HCT116 (cell line): ENCODE measurements around the gene VSTM2L. TPM values are rescaled to one million over a fixed set of nuclear protein-coding genes. Genes with fewer than 3 reads are reported as not detected.

ENCODE experiments used
- ATAC-seq: fragments of 200-7000 bp; cut with Tn5 transposase; 2 replicates; pipeline ENCODE4 v1.9.1; 2020; ENCODE audit warnings: mild to moderate bottlenecking, moderate library complexity
- BruUV-seq: library from RNA; stranded (reverse); fragments of 400-500 nt; replicated peaks from 2 replicates; lab custom pipeline; 2021; lab: Mats Ljungman, UMichigan
- CTCF ChIA-PET: fragments of 300-600 bp; sonication (Branson Sonifier 250); formaldehyde crosslinking; loops from one replicate; lab custom pipeline; 2021; ENCODE audit warnings: antibody characterized with exemption; lab: Charles Lee
- POLR2A ChIA-PET: fragments of 300-600, 350-600 bp; sonication (Branson Sonifier 250); formaldehyde crosslinking; loops from one replicate; lab custom pipeline; 2021; ENCODE audit warnings: antibody characterized with exemption; lab: Charles Lee
- RAD21 ChIA-PET, 2 experiments: fragments of 300-600 bp; sonication (Branson Sonifier 250); formaldehyde crosslinking; loops; one replicate each; lab custom pipeline; 2023; ENCODE audit warnings: low total read pairs in 2 of 2; ENCODE audit not compliant: uncharacterized antibody in 2 of 2, unreplicated experiment in 2 of 2, low non-redundant PET in 1 of 2; lab: Charles Lee
- DNase-seq: peaks from one replicate; pipeline ENCODE4 v3.0.0-alpha.2; 2010; ENCODE audit warnings: low read depth, low spot score
- H2AFZ ChIP-seq: fragments of 200-600 bp; shearing (Covaris generic), sonication (generic); 2 replicates; pipeline ENCODE4 v1.6.1; 2017; ENCODE audit warnings: low read depth, mixed run types, mixed read lengths, antibody characterized with exemption, low read length; ENCODE audit not compliant: poor library complexity, severe bottlenecking
- H3K27ac ChIP-seq: 2 replicates; pipeline ENCODE4 v1.5.1; 2012; ENCODE audit warnings: low read depth, low read length
- H3K27me3 ChIP-seq: fragments of 200-600 bp; sonication (generic); 2 replicates; pipeline ENCODE4 v1.6.1; 2016; ENCODE audit warnings: mixed run types, low read length, mixed read lengths; ENCODE audit not compliant: insufficient read depth
- H3K36me3 ChIP-seq, 2 experiments: fragments of 200-500 bp in 1 of 2; fragments of 200-600 bp in 1 of 2; sonication (Bioruptor generic) in 1 of 2; sonication (generic) in 1 of 2; 2 replicates each; pipeline versions ENCODE4 v1.5.1 to v1.6.1; 2014 to 2016; ENCODE audit warnings: low read length in 2 of 2, inconsistent platforms in 1 of 2, mixed read lengths in 1 of 2, mixed run types in 1 of 2; ENCODE audit not compliant: insufficient read depth in 2 of 2, control insufficient read depth in 1 of 2
- H3K4me1 ChIP-seq, 2 experiments: fragments of 200-600 bp in 1 of 2; sonication (generic) in 1 of 2; 2 replicates each; pipeline versions ENCODE4 v1.5.1 to v1.6.1; 2012 to 2017; ENCODE audit warnings: low read length in 2 of 2, inconsistent platforms in 1 of 2, mild to moderate bottlenecking in 1 of 2, mixed read lengths in 1 of 2, mixed run types in 1 of 2, moderate library complexity in 1 of 2; ENCODE audit not compliant: insufficient read depth in 2 of 2, control insufficient read depth in 1 of 2
- H3K4me2 ChIP-seq: fragments of 200-600 bp; sonication (generic); 2 replicates; pipeline ENCODE4 v1.6.1; 2017; ENCODE audit warnings: mixed run types, low read length, mixed read lengths
- H3K4me3 ChIP-seq, 2 experiments: fragments of 200-600 bp in 1 of 2; sonication (generic) in 1 of 2; replicated peaks in 1 of 2; 2 replicates each; pipeline ENCODE4 v1.5.1; 2011 to 2016; ENCODE audit warnings: low read length in 2 of 2, control low read depth in 1 of 2, low read depth in 1 of 2, mild to moderate bottlenecking in 1 of 2, mixed read lengths in 1 of 2, mixed run types in 1 of 2
- H3K79me2 ChIP-seq: fragments of 200-600 bp; sonication (generic); 2 replicates; pipeline ENCODE4 v1.6.1; 2017; ENCODE audit warnings: mild to moderate bottlenecking, mixed run types, low read length, moderate library complexity, mixed read lengths; ENCODE audit not compliant: insufficient read depth
- H3K9ac ChIP-seq: fragments of 200-600 bp; sonication (generic); 2 replicates; pipeline ENCODE4 v1.6.1; 2016; ENCODE audit warnings: low read length, mixed read lengths
- H3K9me2 ChIP-seq: fragments of 200-600 bp; sonication (generic), shearing (Covaris generic); 2 replicates; pipeline ENCODE4 v1.6.1; 2017; ENCODE audit warnings: mixed run types, mild to moderate bottlenecking, moderate library complexity; ENCODE audit not compliant: insufficient read depth
- H3K9me3 ChIP-seq, 2 experiments: fragments of 200-500 bp in 1 of 2; fragments of 200-600 bp in 1 of 2; sonication (Bioruptor generic) in 1 of 2; sonication (generic) in 1 of 2; 2 replicates each; pipeline ENCODE4 v1.6.1; 2014 to 2017; ENCODE audit warnings: low read length in 2 of 2, mixed read lengths in 2 of 2, inconsistent platforms in 1 of 2, low read depth in 1 of 2, mild to moderate bottlenecking in 1 of 2, mixed run types in 1 of 2, moderate library complexity in 1 of 2; ENCODE audit not compliant: control insufficient read depth in 1 of 2, insufficient read depth in 1 of 2
- H4K20me1 ChIP-seq: fragments of 200-600 bp; sonication (generic), shearing (Covaris generic); 2 replicates; pipeline ENCODE4 v1.6.1; 2017; ENCODE audit warnings: mixed run types, mild to moderate bottlenecking, moderate library complexity; ENCODE audit not compliant: insufficient read depth
- CTCF ChIP-seq, 3 experiments: fragments of 200-600 bp in 1 of 3; sonication (generic) in 1 of 3; IDR thresholded peaks in 2 of 3; conservative IDR thresholded peaks in 1 of 3; 2 replicates each; pipeline ENCODE4 v1.5.1; 2012 to 2017; ENCODE audit warnings: low read depth in 2 of 3, low read length in 2 of 3, antibody characterized with exemption in 1 of 3, borderline replicate concordance in 1 of 3, control low read depth in 1 of 3, mild to moderate bottlenecking in 1 of 3, mixed read lengths in 1 of 3, mixed run types in 1 of 3, moderate library complexity in 1 of 3; ENCODE audit not compliant: insufficient read depth in 1 of 3
- EZH2 ChIP-seq: fragments of 200-600 bp; sonication (generic); IDR thresholded peaks from 2 replicates; pipeline ENCODE4 v1.6.1; 2017; ENCODE audit warnings: antibody characterized with exemption, mixed run types
- POLR2A ChIP-seq: IDR thresholded peaks from 2 replicates; pipeline ENCODE4 v1.7.0; 2011; ENCODE audit warnings: borderline replicate concordance; ENCODE audit not compliant: insufficient read depth, insufficient read length; ENCODE audit errors: extremely low read depth
- POLR2AphosphoS5 ChIP-seq: IDR thresholded peaks from 2 replicates; pipeline ENCODE4 v1.6.1; 2011; ENCODE audit warnings: mild to moderate bottlenecking, low read depth, low read length, moderate library complexity
- REST ChIP-seq: IDR thresholded peaks from 2 replicates; pipeline ENCODE4 v1.6.1; 2012; ENCODE audit warnings: low read depth
- SRF ChIP-seq: IDR thresholded peaks from 2 replicates; pipeline ENCODE4 v1.6.1; 2012; ENCODE audit warnings: low read depth
- ZBTB33 ChIP-seq: IDR thresholded peaks from 2 replicates; pipeline ENCODE4 v1.6.1; 2011; ENCODE audit warnings: mild to moderate bottlenecking, low read length, moderate library complexity; ENCODE audit not compliant: insufficient replicate concordance; ENCODE audit errors: extremely low read depth
- ZNF274 ChIP-seq: fragments of 200-500 bp; sonication (Bioruptor generic); IDR thresholded peaks from 2 replicates; pipeline ENCODE4 v1.6.1; 2014; ENCODE audit warnings: mild to moderate bottlenecking, low read depth, low read length, inconsistent platforms
- intact Hi-C: fragments of 100-400 bp; cut with micrococcal nuclease; formaldehyde crosslinking; loops from 2 replicates; pipeline ENCODE4 v1.10.0; 2022
- total RNA-seq: library from RNA; stranded (reverse); gene quantifications from one replicate; pipeline ENCODE4 v1.2.1, GENCODE V29; 2021; ENCODE audit not compliant: unreplicated experiment

VSTM2L gene
- total RNA-seq, 1 experiment from 2014 or later: 0.69 TPM

GRCh38 chr20:37890108-37890507, 12.8 kb upstream of the VSTM2L start:
- DNase-seq (no peak), ATAC-seq (no peak)
- Histone ChIP-seq H3K9me2 (no peaks in the 10 kb centered on the region), H3K9me3 (no peaks in the 10 kb centered on the region), H4K20me1 (no peaks in the 10 kb centered on the region)
- CTCF ChIA-PET: no interaction called here
- no TSS peak for BruUV-seq
- TF ChIP-seq EZH2: no peak
- TF ChIP-seq POLR2AphosphoS5: no peak
- no peak for TF ChIP-seq SRF
- no peak for TF ChIP-seq ZBTB33
- no peak for TF ChIP-seq CTCF (IDR thresholded peaks at IDR 0.05 in 2 of 3, conservative IDR thresholded peaks at IDR 0.05 in 1 of 3; ENCODE audit: borderline replicate concordance in 1 of 3, insufficient read depth in 1 of 3, low read depth in 2 of 3, low read length in 2 of 3)
- no peak for TF ChIP-seq POLR2A
- no peak for TF ChIP-seq ZNF274
- TF ChIP-seq REST: no peak
- TF ChIP-seq, all 23 proteins: peak for 0
- H3K27ac ChIP-seq: no peak overlapping the region
- RAD21 ChIA-PET: no interaction called here
- H3K36me3 ChIP-seq: no peaks in the 10 kb centered on the region
- no peak overlapping the region for H3K9ac ChIP-seq
- no peaks in the 10 kb centered on the region for H3K79me2 ChIP-seq
- POLR2A ChIA-PET: no interaction called here
- intact Hi-C loops: loop anchor here (10.0 kb wide), 1 partner anchor 235 kb away; no protein-coding TSS in a partner anchor
- no peak overlapping the region for H3K4me3 ChIP-seq
- H3K4me2 ChIP-seq: no peak overlapping the region
- no peak overlapping the region for H2AFZ ChIP-seq
- H3K27me3 ChIP-seq: no peaks in the 10 kb centered on the region
- H3K4me1 ChIP-seq: no peaks in the 10 kb centered on the region
